HPDE6-E6E7 (cell line): ENCODE data around the gene IRF3.

Source experiments
- DNase-seq: peaks from one replicate; pipeline ENCODE4 v3.0.0; 2011; ENCODE audit warnings: missing footprints; ENCODE audit errors: extremely low spot score

Gene IRF3

GRCh38 chr19:49687566-49688316 lies 22.1 kb upstream of the IRF3 start:
- DNase-seq = no peak

GRCh38 chr19:49687150-49687549 lies 21.5 kb upstream of the IRF3 start:
- no peak for DNase-seq

GRCh38 chr19:49686503-49687088 lies 20.9 kb upstream of the IRF3 start:
- DNase-seq = no peak

GRCh38 chr19:49685845-49686332 lies 20.2 kb upstream of the IRF3 start:
- no peak for DNase-seq

GRCh38 chr19:49684983-49685553 lies 19.4 kb upstream of the IRF3 start:
- no peak for DNase-seq

GRCh38 chr19:49684251-49684982 lies 18.8 kb upstream of the IRF3 start:
- DNase-seq = no peak

- DNase-seq = no peak
Measured at GRCh38 chr19:49683814-49684250, 18.2 kb upstream of the IRF3 start.

GRCh38 chr19:49682274-49682673 lies 16.6 kb upstream of the IRF3 start:
- no peak for DNase-seq

GRCh38 chr19:49681830-49682229 lies 16.2 kb upstream of the IRF3 start:
- no peak for DNase-seq

GRCh38 chr19:49680421-49681351 lies 15.0 kb upstream of the IRF3 start:
- no peak for DNase-seq

GRCh38 chr19:49679771-49680413 lies 14.2 kb upstream of the IRF3 start:
- DNase-seq = no peak

GRCh38 chr19:49678985-49679770 lies 13.5 kb upstream of the IRF3 start:
- DNase-seq = no peak

- no peak for DNase-seq
Measured at GRCh38 chr19:49677901-49678674, 12.4 kb upstream of the IRF3 start.

GRCh38 chr19:49677231-49677900 lies 11.7 kb upstream of the IRF3 start, which contains the start of gene PRMT1:
TSS of gene PRMT1 (plus strand) at chr19:49677271. CDS start at chr19:49677281, 10 bp downstream.
- no peak for DNase-seq

GRCh38 chr19:49676784-49677230 lies 11.2 kb upstream of the IRF3 start:
- peak; percentile 98 for DNase-seq

GRCh38 chr19:49676136-49676783 lies 10.6 kb upstream of the IRF3 start:
- DNase-seq = no peak

GRCh38 chr19:49672131-49672919 lies 6.7 kb upstream of the IRF3 start:
- no peak for DNase-seq
